ENCODE measurements around the gene NEMP1. TPM values are rescaled to one million over a fixed set of nuclear protein-coding genes. Genes with fewer than 3 reads are reported as not detected.
"Not testable (repeated sequence)": the region's sequence is repeated elsewhere in the genome, so short reads cannot be mapped to it uniquely, and the experiment has no call there.

The NEMP1 gene
- polyA plus RNA-seq, 1 experiment = 6.7 TPM

DNA sequence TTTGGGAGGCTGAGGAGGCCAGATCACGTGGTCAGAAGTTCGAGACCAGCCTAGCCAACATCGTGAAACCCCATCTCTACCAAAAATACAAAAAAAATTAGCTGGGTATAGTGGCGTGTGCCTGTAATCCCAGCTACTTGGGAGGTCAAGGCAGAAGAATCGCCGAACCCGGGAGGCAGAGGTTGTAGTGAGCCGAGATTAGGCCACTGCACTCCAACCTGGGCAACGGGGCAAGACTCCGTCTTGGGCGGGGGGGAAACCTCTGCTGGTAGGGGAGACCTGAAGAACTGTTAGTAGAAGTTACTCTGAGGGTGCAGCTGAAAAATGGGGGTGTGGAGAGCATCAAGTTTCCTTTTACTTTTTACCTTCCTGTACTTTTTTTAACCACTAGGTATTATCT, 47.5 kb upstream of the NEMP1 start:
- TF ChIP-seq CTCF (IDR thresholded peaks at IDR 0.05; ENCODE audit: insufficient read depth, low read depth, low read length) = no peak
- no peak for DNase-seq (ENCODE audit: low read depth)
- no peaks in the 10 kb centered on the region; the same call in 1 of the 2 replicates for H3K36me3 ChIP-seq (ENCODE audit: control insufficient read depth, insufficient read depth, low read length)
- no peak overlapping the region for H3K4me3 ChIP-seq (ENCODE audit: low read depth, low read length)
- ChIA-PET POLR2A (no interaction called here), CTCF (interaction anchor here (0.9 to 18.2 kb wide), 14 partner anchors 10 to 88 kb away, joined by 3 to 357 read pairs (median 6); partner anchors contain the start of genes LRP1-AS and STAT6)
- H3K27me3 ChIP-seq (ENCODE audit: control insufficient read depth, insufficient read depth, low read length) = no peaks in the 10 kb centered on the region

GRCh38 chr12:57124261-57124877, 45.8 kb upstream of the NEMP1 start:
- Histone ChIP-seq H3K36me3 (ENCODE audit: control insufficient read depth, insufficient read depth, low read length) (no peaks in the 10 kb centered on the region), H3K27me3 (ENCODE audit: control insufficient read depth, insufficient read depth, low read length) (no peaks in the 10 kb centered on the region), H3K4me3 (ENCODE audit: low read depth, low read length) (no peak overlapping the region)
- POLR2A ChIA-PET = interaction anchor here (0.5 to 1.0 kb wide), 2 partner anchors 12 to 28 kb away, joined by 3 to 6 read pairs; no protein-coding TSS in a partner anchor
- peak; percentile 97 for TF ChIP-seq CTCF (IDR thresholded peaks at IDR 0.05; ENCODE audit: insufficient read depth, low read depth, low read length)
- no peak for DNase-seq (ENCODE audit: low read depth)
- CTCF ChIA-PET = interaction anchor here (0.7 to 18.2 kb wide), 33 partner anchors 9 to 125 kb away, joined by 3 to 357 read pairs (median 5); partner anchors contain the start of genes LRP1-AS, NEMP1, SHMT2 and STAT6

DNA sequence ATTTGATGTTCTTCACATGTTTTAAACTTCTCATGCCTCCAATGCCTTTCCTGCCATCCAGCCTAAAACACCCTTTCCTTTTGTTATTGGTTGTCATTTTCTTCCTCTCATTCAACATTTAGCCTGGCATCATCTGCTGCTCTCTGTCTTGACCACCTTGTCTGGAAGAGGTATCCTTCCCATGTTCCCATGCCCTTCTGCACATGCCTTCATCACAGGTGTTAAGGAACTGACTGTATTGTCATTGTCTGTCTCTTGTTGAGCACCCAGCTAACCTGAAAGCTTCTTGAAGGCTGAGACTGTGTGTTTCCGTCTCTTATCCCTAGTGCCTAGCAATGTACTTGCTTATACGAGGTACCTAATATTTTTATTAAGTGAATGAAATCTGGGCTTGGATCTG, 45.2 kb upstream of the NEMP1 start:
- H3K36me3 ChIP-seq (ENCODE audit: control insufficient read depth, insufficient read depth, low read length) = no peaks in the 10 kb centered on the region
- no peaks in the 10 kb centered on the region for H3K27me3 ChIP-seq (ENCODE audit: control insufficient read depth, insufficient read depth, low read length)
- ChIA-PET CTCF (interaction anchor here (0.7 to 18.2 kb wide), 31 partner anchors 8 to 126 kb away, joined by 3 to 357 read pairs (median 6); partner anchors contain the start of genes LRP1-AS, NEMP1, SHMT2 and STAT6), POLR2A (interaction anchor here (1.0 kb wide), 1 partner anchor 12 kb away, joined by 3 read pairs; no protein-coding TSS in a partner anchor)
- H3K4me3 ChIP-seq (ENCODE audit: low read depth, low read length) = no peak overlapping the region
- TF ChIP-seq CTCF (IDR thresholded peaks at IDR 0.05; ENCODE audit: insufficient read depth, low read depth, low read length) = no peak
- no peak for DNase-seq (ENCODE audit: low read depth)

GRCh38 chr12:57120718-57121117, 42.1 kb upstream of the NEMP1 start:
- H3K36me3 ChIP-seq (ENCODE audit: control insufficient read depth, insufficient read depth, low read length); DNase-seq (ENCODE audit: low read depth); H3K27me3 ChIP-seq (ENCODE audit: control insufficient read depth, insufficient read depth, low read length); H3K4me3 ChIP-seq (ENCODE audit: low read depth, low read length); POLR2A ChIA-PET: not testable (repeated sequence)
- CTCF ChIA-PET = interaction anchor here (0.6 to 18.2 kb wide), 8 partner anchors 9 to 122 kb away, joined by 3 to 357 read pairs (median 12); partner anchors contain the start of gene STAT6

GRCh38 chr12:57119294-57120085, 40.9 kb upstream of the NEMP1 start:
- no peak for DNase-seq (ENCODE audit: low read depth)
- Histone ChIP-seq H3K27me3 (ENCODE audit: control insufficient read depth, insufficient read depth, low read length) (no peaks in the 10 kb centered on the region), H3K36me3 (ENCODE audit: control insufficient read depth, insufficient read depth, low read length) (no peaks in the 10 kb centered on the region), H3K4me3 (ENCODE audit: low read depth, low read length) (no peak overlapping the region)
- CTCF ChIA-PET = interaction anchor here (0.6 to 18.2 kb wide), 5 partner anchors 8 to 480 kb away, joined by 4 to 357 read pairs (median 70); partner anchors contain the start of gene STAT6
- no peak for TF ChIP-seq CTCF (IDR thresholded peaks at IDR 0.05; ENCODE audit: insufficient read depth, low read depth, low read length)
- POLR2A ChIA-PET = no interaction called here
